GM21528 (cell line): ENCODE measurements around the gene GPSM1.

Source experiments
- ATAC-seq: cut with Tn5 transposase; IDR thresholded peaks from one replicate; pipeline ENCODE4 v1.9.1; 2021; ENCODE audit warnings: mild to moderate bottlenecking, moderate library complexity; ENCODE audit not compliant: unreplicated experiment, low FRiP score

Gene GPSM1

GRCh38 chr9:136370687-136371532 is 43.6 kb downstream of the GPSM1 start:
- no peak for ATAC-seq

- ATAC-seq, result no peak
Observed at GRCh38 chr9:136371533-136371880, 44.2 kb downstream of the GPSM1 start.

- no peak for ATAC-seq
Observed at GRCh38 chr9:136372006-136372405, 44.7 kb downstream of the GPSM1 start.

- ATAC-seq, result no peak
Observed at GRCh38 chr9:136372561-136373299, 45.4 kb downstream of the GPSM1 start.

- ATAC-seq, result no peak
Observed at GRCh38 chr9:136373300-136374182, 46.2 kb downstream of the GPSM1 start, which contains the start of gene CARD9. CARD9 (minus strand) TSS chr9:136373669; CDS start chr9:136372078, 1,591 bp downstream.

GRCh38 chr9:136374183-136374575 is 46.8 kb downstream of the GPSM1 start:
- no peak for ATAC-seq

GRCh38 chr9:136375096-136375495 is 47.8 kb downstream of the GPSM1 start:
- ATAC-seq, result no peak

- ATAC-seq, result no peak
Observed at GRCh38 chr9:136376457-136376856, 49.1 kb downstream of the GPSM1 start.

GRCh38 chr9:136377341-136378169 is 50.2 kb downstream of the GPSM1 start:
- ATAC-seq, result no peak

GRCh38 chr9:136378170-136379002 is 51.0 kb downstream of the GPSM1 start:
- no peak for ATAC-seq

- ATAC-seq, result no peak
Observed at GRCh38 chr9:136379003-136379287, 51.6 kb downstream of the GPSM1 start.

- no peak for ATAC-seq
Observed at GRCh38 chr9:136379401-136379800, 52.1 kb downstream of the GPSM1 start.

GRCh38 chr9:136379891-136380290 is 52.6 kb downstream of the GPSM1 start:
- ATAC-seq, result no peak

- ATAC-seq, result no peak
Observed at GRCh38 chr9:136380381-136380780, 53.0 kb downstream of the GPSM1 start.

GRCh38 chr9:136381311-136381710 is 54.0 kb downstream of the GPSM1 start:
- no peak for ATAC-seq

- ATAC-seq, result no peak
Observed at GRCh38 chr9:136381966-136382513, 54.7 kb downstream of the GPSM1 start.

GRCh38 chr9:136383436-136383835 is 56.1 kb downstream of the GPSM1 start:
- ATAC-seq, result no peak

GRCh38 chr9:136385015-136385414 is 57.7 kb downstream of the GPSM1 start:
- no peak for ATAC-seq

- no peak for ATAC-seq
Observed at GRCh38 chr9:136386018-136386417, 58.7 kb downstream of the GPSM1 start.
